ENCODE data around the gene DIRAS2. TPM values are rescaled to one million over a fixed set of nuclear protein-coding genes. Genes with fewer than 3 reads are reported as not detected.

DIRAS2 gene
- polyA plus RNA-seq, 1 experiment: not detected

GRCh38 chr9:90632647-90633207 is 9.9 kb downstream of the DIRAS2 start:
- CTCF ChIA-PET: no interaction called here
- Histone ChIP-seq H3K27me3 (ENCODE audit: control insufficient read depth, insufficient read depth, low read length) (no peaks in the 10 kb centered on the region), H3K36me3 (ENCODE audit: control insufficient read depth, insufficient read depth, low read length) (no peaks in the 10 kb centered on the region), H3K4me3 (ENCODE audit: low read depth, low read length) (no peak overlapping the region)
- TF ChIP-seq CTCF (IDR thresholded peaks at IDR 0.05; ENCODE audit: insufficient read depth, low read depth, low read length): no peak
- POLR2A ChIA-PET: no interaction called here
- DNase-seq (ENCODE audit: low read depth): no peak

- POLR2A ChIA-PET: no interaction called here
- no peak overlapping the region for H3K4me3 ChIP-seq (ENCODE audit: low read depth, low read length)
Measured at GRCh38 chr9:90631964-90632363, 10.7 kb downstream of the DIRAS2 start.

GRCh38 chr9:90629991-90630390 is 12.6 kb downstream of the DIRAS2 start:
- no peak for TF ChIP-seq CTCF (IDR thresholded peaks at IDR 0.05; ENCODE audit: insufficient read depth, low read depth, low read length)
- H3K27me3 ChIP-seq (ENCODE audit: control insufficient read depth, insufficient read depth, low read length): no peaks in the 10 kb centered on the region
- no peak overlapping the region for H3K4me3 ChIP-seq (ENCODE audit: low read depth, low read length)
- CTCF ChIA-PET: no interaction called here
- no peak for DNase-seq (ENCODE audit: low read depth)
- H3K36me3 ChIP-seq (ENCODE audit: control insufficient read depth, insufficient read depth, low read length): no peaks in the 10 kb centered on the region
- POLR2A ChIA-PET: no interaction called here

More at GRCh38 chr9:90631964-90632363, 10.7 kb downstream of the DIRAS2 start:
- TF ChIP-seq CTCF (IDR thresholded peaks at IDR 0.05; ENCODE audit: insufficient read depth, low read depth, low read length): no peak
- CTCF ChIA-PET: interaction anchor here (0.6 kb wide), 1 partner anchor 76 kb away, joined by 4 read pairs; no protein-coding TSS in a partner anchor
- H3K27me3 ChIP-seq (ENCODE audit: control insufficient read depth, insufficient read depth, low read length): no peaks in the 10 kb centered on the region
- DNase-seq (ENCODE audit: low read depth): no peak
- no peaks in the 10 kb centered on the region for H3K36me3 ChIP-seq (ENCODE audit: control insufficient read depth, insufficient read depth, low read length)

- no peaks in the 10 kb centered on the region for H3K36me3 ChIP-seq (ENCODE audit: control insufficient read depth, insufficient read depth, low read length)
- ChIA-PET POLR2A (no interaction called here), CTCF (no interaction called here)
- no peak overlapping the region for H3K4me3 ChIP-seq (ENCODE audit: low read depth, low read length)
- TF ChIP-seq CTCF (IDR thresholded peaks at IDR 0.05; ENCODE audit: insufficient read depth, low read depth, low read length): no peak
- DNase-seq (ENCODE audit: low read depth): no peak
- H3K27me3 ChIP-seq (ENCODE audit: control insufficient read depth, insufficient read depth, low read length): no peaks in the 10 kb centered on the region
Measured at GRCh38 chr9:90629354-90629753, 13.3 kb downstream of the DIRAS2 start.

- CTCF ChIA-PET: interaction anchor here (0.5 kb wide), 1 partner anchor 159 kb away, joined by 3 read pairs; no protein-coding TSS in a partner anchor
- no peak for DNase-seq (ENCODE audit: low read depth)
- Histone ChIP-seq H3K27me3 (ENCODE audit: control insufficient read depth, insufficient read depth, low read length) (no peaks in the 10 kb centered on the region), H3K4me3 (ENCODE audit: low read depth, low read length) (no peak overlapping the region), H3K36me3 (ENCODE audit: control insufficient read depth, insufficient read depth, low read length) (no peaks in the 10 kb centered on the region)
- TF ChIP-seq CTCF (IDR thresholded peaks at IDR 0.05; ENCODE audit: insufficient read depth, low read depth, low read length): no peak
- POLR2A ChIA-PET: no interaction called here
Measured at GRCh38 chr9:90616806-90617205, 25.8 kb downstream of the DIRAS2 start.
